Panc1 (cell line): Measurements from ENCODE around the gene KIF3A.

Experiments
- CTCF ChIP-seq: fragments of 450-650 bp; IDR thresholded peaks from 2 replicates; pipeline ENCODE4 v1.5.1; 2017; ENCODE audit warnings: mild to moderate bottlenecking
- SIN3A ChIP-seq: IDR thresholded peaks from 2 replicates; pipeline ENCODE4 v1.6.1; 2012; ENCODE audit warnings: low read depth, mild to moderate bottlenecking, low read length, moderate library complexity, borderline replicate concordance; ENCODE audit not compliant: insufficient read depth

GRCh38 chr5:132644177-132644576 is 93.2 kb downstream of the KIF3A start:
- TF ChIP-seq CTCF: no peak
- TF ChIP-seq SIN3A: no peak
